HG02943 (cell line): ENCODE measurements around the gene HAUS3.
"Not testable (repeated sequence)": the region's sequence is repeated elsewhere in the genome, so short reads cannot be mapped to it uniquely, and the experiment has no call there.

ENCODE experiments used
- ATAC-seq: cut with Tn5 transposase; IDR thresholded peaks from one replicate; pipeline ENCODE4 v1.9.1; 2021; ENCODE audit warnings: mild to moderate bottlenecking, low read depth, moderate library complexity; ENCODE audit not compliant: unreplicated experiment

HAUS3 gene

GRCh38 chr4:2222838-2223237 lies 19.1 kb downstream of the HAUS3 start:
- ATAC-seq = no peak

GRCh38 chr4:2221378-2221777 lies 20.5 kb downstream of the HAUS3 start:
- ATAC-seq = not testable (repeated sequence)

GRCh38 chr4:2220016-2220630 lies 21.8 kb downstream of the HAUS3 start:
- ATAC-seq = no peak

- ATAC-seq = no peak
Measured at GRCh38 chr4:2219233-2219760, 22.6 kb downstream of the HAUS3 start.

GRCh38 chr4:2218436-2218835 lies 23.5 kb downstream of the HAUS3 start:
- no peak for ATAC-seq

GRCh38 chr4:2217726-2218125 lies 24.2 kb downstream of the HAUS3 start:
- no peak for ATAC-seq

- no peak for ATAC-seq
Measured at GRCh38 chr4:2212831-2213230, 29.1 kb downstream of the HAUS3 start.

GRCh38 chr4:2202789-2203188 lies 39.1 kb downstream of the HAUS3 start:
- ATAC-seq = not testable (repeated sequence)

- no peak for ATAC-seq
Measured at GRCh38 chr4:2194496-2194895, 47.4 kb downstream of the HAUS3 start.

- ATAC-seq = no peak
Measured at GRCh38 chr4:2193326-2193725, 48.6 kb downstream of the HAUS3 start.

- ATAC-seq = no peak
Measured at GRCh38 chr4:2186865-2187172, 55.1 kb downstream of the HAUS3 start.

- ATAC-seq = no peak
Measured at GRCh38 chr4:2186133-2186864, 55.6 kb downstream of the HAUS3 start.

- no peak for ATAC-seq
Measured at GRCh38 chr4:2183394-2183793, 58.5 kb downstream of the HAUS3 start.

GRCh38 chr4:2182994-2183393 lies 58.9 kb downstream of the HAUS3 start:
- no peak for ATAC-seq

GRCh38 chr4:2180410-2180809 lies 61.5 kb downstream of the HAUS3 start:
- ATAC-seq = no peak

GRCh38 chr4:2179717-2180116 lies 62.2 kb downstream of the HAUS3 start:
- ATAC-seq = no peak

- no peak for ATAC-seq
Measured at GRCh38 chr4:2178986-2179385, 62.9 kb downstream of the HAUS3 start.
